PFSK-1 (cell line): Measurements from ENCODE around the gene LGR4.

Experiments used
- FOXP2 ChIP-seq: optimal IDR thresholded peaks from 2 replicates; pipeline ENCODE3; 2011; ENCODE audit warnings: borderline replicate concordance, control low read depth, inconsistent platforms; ENCODE audit not compliant: insufficient read depth; ENCODE audit errors: extremely low read length, extremely low read depth
- POLR2AphosphoS5 ChIP-seq: IDR thresholded peaks from 2 replicates; pipeline ENCODE4 v1.6.1; 2012; ENCODE audit warnings: low read depth, mild to moderate bottlenecking, control low read depth, low read length, moderate library complexity
- SIN3A ChIP-seq: IDR thresholded peaks from 2 replicates; pipeline ENCODE4 v1.6.1; 2012; ENCODE audit warnings: mild to moderate bottlenecking, low read length, moderate library complexity, borderline replicate concordance; ENCODE audit not compliant: insufficient read depth
- TAF1 ChIP-seq: IDR thresholded peaks from 2 replicates; pipeline ENCODE4 v1.6.1; 2012; ENCODE audit warnings: low read length, control low read depth, borderline replicate concordance; ENCODE audit not compliant: insufficient read depth
- TF ChIP-seq, protein P1 (sequence below), 2 experiments: IDR thresholded peaks; 2 replicates each; pipeline versions ENCODE4 v1.6.1 to v1.8.0; 2011 to 2012; ENCODE audit warnings: low read depth in 2 of 2, low read length in 2 of 2, control low read depth in 1 of 2, inconsistent platforms in 1 of 2, mild to moderate bottlenecking in 1 of 2, moderate library complexity in 1 of 2; ENCODE audit not compliant: insufficient read depth in 1 of 2

LGR4 gene

DNA sequence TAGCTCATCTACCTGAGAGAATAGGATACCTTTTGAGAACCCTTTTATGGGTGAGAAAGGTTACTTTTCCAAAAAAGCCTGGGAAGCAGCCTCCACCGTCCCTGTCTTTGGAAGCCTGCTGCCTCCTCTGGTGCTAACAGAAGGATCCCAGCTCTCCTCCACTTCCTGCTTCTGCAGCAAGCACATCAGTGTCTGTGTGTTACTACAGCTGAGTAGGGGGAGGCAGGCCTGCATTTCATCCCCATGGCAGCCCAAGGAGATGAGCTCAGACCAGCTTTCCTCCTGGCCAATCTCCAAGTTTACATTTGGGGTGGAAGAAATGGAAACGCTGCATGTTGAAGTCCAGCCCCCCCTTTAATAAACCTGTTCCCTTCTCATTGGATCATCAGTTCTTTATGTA lies 102.2 kb downstream of the LGR4 start:
- TF ChIP-seq POLR2AphosphoS5 = no peak
- TF ChIP-seq SIN3A = peak; percentile 75; the same call in 1 of the 2 replicates
- TF ChIP-seq TAF1 = no peak
- TF ChIP-seq FOXP2 = no peak
- TF ChIP-seq, protein P1, sequence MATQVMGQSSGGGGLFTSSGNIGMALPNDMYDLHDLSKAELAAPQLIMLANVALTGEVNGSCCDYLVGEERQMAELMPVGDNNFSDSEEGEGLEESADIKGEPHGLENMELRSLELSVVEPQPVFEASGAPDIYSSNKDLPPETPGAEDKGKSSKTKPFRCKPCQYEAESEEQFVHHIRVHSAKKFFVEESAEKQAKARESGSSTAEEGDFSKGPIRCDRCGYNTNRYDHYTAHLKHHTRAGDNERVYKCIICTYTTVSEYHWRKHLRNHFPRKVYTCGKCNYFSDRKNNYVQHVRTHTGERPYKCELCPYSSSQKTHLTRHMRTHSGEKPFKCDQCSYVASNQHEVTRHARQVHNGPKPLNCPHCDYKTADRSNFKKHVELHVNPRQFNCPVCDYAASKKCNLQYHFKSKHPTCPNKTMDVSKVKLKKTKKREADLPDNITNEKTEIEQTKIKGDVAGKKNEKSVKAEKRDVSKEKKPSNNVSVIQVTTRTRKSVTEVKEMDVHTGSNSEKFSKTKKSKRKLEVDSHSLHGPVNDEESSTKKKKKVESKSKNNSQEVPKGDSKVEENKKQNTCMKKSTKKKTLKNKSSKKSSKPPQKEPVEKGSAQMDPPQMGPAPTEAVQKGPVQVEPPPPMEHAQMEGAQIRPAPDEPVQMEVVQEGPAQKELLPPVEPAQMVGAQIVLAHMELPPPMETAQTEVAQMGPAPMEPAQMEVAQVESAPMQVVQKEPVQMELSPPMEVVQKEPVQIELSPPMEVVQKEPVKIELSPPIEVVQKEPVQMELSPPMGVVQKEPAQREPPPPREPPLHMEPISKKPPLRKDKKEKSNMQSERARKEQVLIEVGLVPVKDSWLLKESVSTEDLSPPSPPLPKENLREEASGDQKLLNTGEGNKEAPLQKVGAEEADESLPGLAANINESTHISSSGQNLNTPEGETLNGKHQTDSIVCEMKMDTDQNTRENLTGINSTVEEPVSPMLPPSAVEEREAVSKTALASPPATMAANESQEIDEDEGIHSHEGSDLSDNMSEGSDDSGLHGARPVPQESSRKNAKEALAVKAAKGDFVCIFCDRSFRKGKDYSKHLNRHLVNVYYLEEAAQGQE (IDR thresholded peaks at IDR 0.05; ENCODE audit: insufficient read depth in 1 of 2, low read depth in 2 of 2, low read length in 2 of 2) = no peak

DNA sequence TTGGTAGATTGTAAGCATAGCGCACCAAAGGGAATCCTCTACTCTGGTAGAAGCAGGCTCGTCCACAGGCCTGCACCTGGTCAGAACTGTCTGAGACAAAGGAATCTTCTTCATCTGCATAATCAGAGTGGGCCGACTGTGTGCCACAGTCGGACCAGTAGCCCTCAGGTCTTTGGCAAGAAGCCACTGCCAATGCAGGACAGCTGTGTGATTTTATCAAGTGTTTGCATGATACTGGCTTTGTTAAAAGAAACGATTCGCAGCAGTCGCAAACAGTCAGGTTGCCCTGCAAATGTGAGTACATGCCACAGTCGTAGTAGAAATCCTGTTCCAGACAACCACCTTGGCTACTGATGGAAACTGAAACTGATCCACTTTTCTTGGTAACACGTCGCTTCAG lies 104.7 kb downstream of the LGR4 start:
- TF ChIP-seq POLR2AphosphoS5 = no peak
- TF ChIP-seq, protein P1 (IDR thresholded peaks at IDR 0.05; ENCODE audit: insufficient read depth in 1 of 2, low read depth in 2 of 2, low read length in 2 of 2) = no peak
- no peak for TF ChIP-seq TAF1
- TF ChIP-seq FOXP2 = no peak
- TF ChIP-seq SIN3A = no peak

DNA sequence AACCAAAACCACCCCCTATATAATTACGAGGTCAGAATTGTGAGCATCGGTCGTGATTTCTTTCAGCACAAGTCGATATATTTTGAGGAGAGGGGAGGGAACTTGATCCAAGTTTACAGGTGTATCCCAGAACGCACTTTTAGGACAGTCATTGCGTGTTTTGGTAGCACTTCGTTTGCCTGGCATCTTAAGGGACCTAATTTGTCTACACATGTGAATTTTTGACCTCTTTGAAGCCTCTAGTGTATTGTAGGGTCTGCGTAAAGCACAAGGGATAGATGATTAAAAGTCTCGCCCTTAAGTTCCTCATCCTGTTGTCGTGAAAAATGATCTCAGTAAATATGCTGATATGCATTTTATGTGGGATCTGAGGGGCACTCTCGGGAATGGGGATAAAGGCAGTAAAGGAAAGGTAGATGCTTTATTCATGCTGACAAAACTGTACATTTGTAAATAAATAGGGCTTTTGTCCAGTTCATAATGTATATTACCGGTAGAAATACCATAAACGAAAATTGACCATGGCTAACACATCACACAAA lies 108.9 kb downstream of the LGR4 start:
- TF ChIP-seq FOXP2 (no peak), POLR2AphosphoS5 (no peak; the same call in 1 of the 2 replicates)
- TF ChIP-seq, protein P1 (IDR thresholded peaks at IDR 0.05; ENCODE audit: insufficient read depth in 1 of 2, low read depth in 2 of 2, low read length in 2 of 2) = no peak

DNA sequence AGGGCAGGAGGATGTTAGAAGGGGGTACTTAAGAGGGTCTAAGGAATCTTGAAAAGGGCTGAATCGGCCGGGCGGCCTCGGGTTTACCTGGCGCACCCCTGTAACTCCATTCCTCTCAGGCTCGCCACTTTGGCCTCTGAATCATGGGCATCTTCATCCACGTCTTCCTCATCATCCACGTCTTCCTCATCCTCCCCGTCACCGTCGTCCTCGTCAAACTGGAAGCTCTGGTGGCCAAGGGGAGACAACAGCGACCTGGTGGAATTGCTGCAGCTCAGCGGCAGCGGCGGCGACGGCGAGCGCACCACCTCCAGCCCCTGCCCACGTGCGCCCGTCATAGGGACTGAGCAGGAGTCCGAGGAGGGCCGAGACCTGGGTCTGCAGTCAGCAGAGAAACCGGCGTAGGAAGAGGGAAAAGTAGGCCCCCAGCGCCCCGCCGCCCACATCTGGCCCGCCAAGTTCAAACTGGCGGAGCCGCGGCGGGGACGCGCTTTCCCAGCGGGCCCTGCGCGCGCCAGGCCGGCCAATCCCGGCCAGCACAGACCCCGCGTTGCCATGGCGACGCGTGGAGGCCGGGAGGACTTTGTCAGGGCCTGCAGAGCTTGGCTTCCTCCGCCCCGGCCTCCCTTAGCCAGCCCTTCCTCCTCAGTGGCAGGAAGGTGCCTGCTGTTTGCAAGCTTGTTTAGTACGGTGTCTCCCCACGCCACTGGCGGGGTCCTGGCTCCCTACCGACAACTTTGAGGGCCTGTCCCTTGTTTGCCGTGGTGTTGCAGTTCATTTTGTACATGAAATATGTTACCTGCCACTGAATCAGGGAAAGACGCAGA lies 109.6 kb downstream of the LGR4 start, which contains the start of gene CCDC34:
Gene CCDC34, minus strand, starts transcription at position 467 of the 827 bp plus-strand sequence. Its CDS starts 21 bp downstream, at position 446.
- TF ChIP-seq FOXP2 = peak; percentile 82
- TF ChIP-seq TAF1 = 0 out of 2 replicates have a peak, but pooled peaks have one; percentile 74
- peak; percentile 96; the same call in 1 of the 2 replicates for TF ChIP-seq SIN3A
- peak; percentile 82 for TF ChIP-seq POLR2AphosphoS5
- TF ChIP-seq, protein P1 (IDR thresholded peaks at IDR 0.05; ENCODE audit: insufficient read depth in 1 of 2, low read depth in 2 of 2, low read length in 2 of 2) = no peak
